ENCODE data around the gene FERMT3.

The FERMT3 gene

DNA sequence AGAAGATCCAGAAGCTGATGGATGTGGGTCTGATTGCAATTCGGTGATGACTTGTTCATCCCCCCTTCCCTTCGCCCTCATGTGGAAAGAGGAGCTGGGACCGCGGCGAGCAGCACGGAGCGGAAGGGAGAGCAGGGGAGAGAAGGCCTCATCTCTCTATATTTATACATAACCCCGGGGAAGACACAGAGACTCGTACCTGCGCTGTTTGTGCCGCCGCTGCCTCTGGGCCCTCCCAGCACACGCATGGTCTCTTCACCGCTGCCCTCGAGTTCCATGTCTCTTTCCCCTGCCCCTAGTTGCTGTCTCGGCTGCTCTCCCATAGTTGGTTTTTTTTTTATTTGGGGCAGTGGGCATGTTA, 2.5 kb upstream of the FERMT3 start:
- no peaks in the 10 kb centered on the region for H3K27me3 Mint-ChIP-seq

DNA sequence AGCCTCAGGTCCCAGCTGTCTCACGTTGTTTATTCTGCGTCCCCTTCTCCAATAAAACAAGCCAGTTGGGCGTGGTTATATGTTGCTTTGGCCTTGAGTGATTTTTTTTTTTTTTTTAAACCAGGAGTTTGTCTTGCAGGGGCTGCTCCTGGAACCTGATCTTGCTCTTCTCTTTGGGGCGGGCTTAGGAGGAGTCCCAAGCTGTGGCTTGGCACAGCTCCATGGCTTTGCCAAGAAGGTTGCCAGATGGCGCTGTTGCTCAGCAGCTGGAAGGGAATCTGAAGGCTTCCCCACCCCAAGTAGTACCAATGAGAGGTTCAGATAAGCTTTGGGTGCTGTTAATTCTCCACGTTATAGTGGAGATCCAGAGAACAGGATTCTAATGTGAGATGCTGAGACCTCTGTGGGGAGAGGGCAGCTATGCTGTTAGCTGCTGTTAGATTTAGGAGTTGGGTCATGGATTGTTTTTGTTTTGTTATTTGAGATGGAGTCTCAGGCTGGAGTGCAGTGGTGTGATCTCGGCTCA, 2.0 kb upstream of the FERMT3 start:
- no peaks in the 10 kb centered on the region for H3K27me3 Mint-ChIP-seq
- H3K4me3 Mint-ChIP-seq = peak overlapping the region; percentile 53
- H3K4me1 Mint-ChIP-seq = peaks cover 46% of the 10 kb centered on the region
- peak; percentile 16 for ATAC-seq
- peak; percentile 75 for DNase-seq
- peak overlapping the region; percentile 96 for H3K27ac Mint-ChIP-seq
- H3K9me3 Mint-ChIP-seq = no peaks in the 10 kb centered on the region
- H3K36me3 Mint-ChIP-seq (ENCODE audit: low read depth) = peaks cover 76% of the 10 kb centered on the region

More for the DNA sequence above, 2.5 kb upstream of the FERMT3 start:
- Mint-ChIP-seq H3K4me3 (no peak overlapping the region), H3K36me3 (ENCODE audit: low read depth) (peaks cover 77% of the 10 kb centered on the region), H3K4me1 (peaks cover 42% of the 10 kb centered on the region), H3K9me3 (no peaks in the 10 kb centered on the region), H3K27ac (peak overlapping the region; percentile 96)
- DNase-seq (no peak), ATAC-seq (no peak)

DNA sequence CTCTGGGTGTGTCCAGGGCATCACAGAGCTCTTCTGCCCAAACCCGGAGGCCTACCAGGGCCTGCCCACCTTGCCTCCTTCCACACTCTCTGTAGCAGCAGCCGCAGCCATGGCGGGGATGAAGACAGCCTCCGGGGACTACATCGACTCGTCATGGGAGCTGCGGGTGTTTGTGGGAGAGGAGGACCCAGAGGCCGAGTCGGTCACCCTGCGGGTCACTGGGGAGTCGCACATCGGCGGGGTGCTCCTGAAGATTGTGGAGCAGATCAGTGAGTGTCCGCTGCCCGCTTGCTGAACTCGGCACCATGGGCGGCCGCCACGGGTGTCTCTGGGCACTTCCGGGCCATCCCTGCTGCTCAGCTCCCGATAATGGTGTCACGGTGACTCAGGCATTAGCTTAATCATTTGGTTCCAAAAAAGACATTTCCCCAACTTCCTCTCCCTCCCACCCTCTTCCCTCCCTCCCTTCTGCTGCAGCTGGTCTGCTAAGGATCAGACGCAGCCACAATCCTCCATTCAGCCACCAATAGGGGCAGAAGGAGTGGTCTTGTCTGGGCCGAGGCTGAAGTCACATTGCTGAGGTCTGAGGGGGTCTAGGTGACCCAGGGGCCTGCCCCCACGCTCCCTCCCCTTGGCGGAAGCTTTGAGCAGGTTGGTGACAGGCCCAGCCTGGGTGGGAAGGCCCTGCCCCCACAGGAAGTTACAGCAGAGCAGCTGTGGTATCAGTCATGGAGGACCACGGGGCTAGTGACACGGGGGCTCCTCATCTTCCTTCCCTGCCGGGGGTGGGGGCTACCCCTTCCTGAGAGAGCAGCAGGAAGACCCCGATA, 950 bp downstream of the FERMT3 start:
- H3K27me3 Mint-ChIP-seq = no peaks in the 10 kb centered on the region
- H3K27ac Mint-ChIP-seq = peak overlapping the region; percentile 96
- peaks cover 53% of the 10 kb centered on the region for H3K4me1 Mint-ChIP-seq
- ATAC-seq (peak; percentile 82), DNase-seq (peak; percentile 86)
- no peaks in the 10 kb centered on the region for H3K9me3 Mint-ChIP-seq
- peak overlapping the region; percentile 93 for H3K4me3 Mint-ChIP-seq
- peaks cover 66% of the 10 kb centered on the region for H3K36me3 Mint-ChIP-seq (ENCODE audit: low read depth)

DNA sequence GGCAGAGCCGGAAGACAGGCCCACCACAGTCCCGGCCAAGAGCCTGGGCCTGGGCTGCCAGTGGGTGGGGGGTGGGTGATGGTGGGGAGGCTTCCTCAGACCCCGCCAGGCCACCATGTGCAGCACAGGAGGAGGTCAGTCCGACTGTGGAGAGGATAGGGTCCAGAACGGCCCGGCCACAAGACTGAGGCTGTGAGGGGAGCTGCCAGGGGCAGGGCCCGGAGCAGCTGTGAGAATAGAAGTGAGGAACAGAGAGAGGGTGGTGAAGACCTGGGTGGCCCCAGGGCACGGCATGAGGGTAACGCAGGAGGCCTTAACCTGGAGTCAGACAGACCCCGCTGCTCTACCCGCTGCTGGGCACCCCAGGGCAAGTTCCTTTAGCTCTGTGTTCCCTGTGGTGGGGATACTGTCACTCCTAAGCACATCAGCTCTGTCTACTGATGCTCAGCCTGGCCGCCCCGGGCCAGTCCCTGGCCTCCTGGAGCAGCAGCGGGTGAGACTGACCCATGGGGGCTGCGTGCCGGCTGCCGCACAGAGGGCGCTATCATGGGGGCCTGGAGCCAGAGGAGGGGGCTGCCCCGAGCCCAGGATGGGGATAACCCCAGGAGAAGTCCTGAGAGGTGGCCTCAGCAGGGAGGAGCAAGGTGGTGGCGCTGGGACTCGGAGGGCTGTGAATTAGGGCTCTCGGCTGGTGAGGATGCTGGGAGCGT, 1.7 kb downstream of the FERMT3 start:
- Mint-ChIP-seq H3K27ac (peak overlapping the region; percentile 96), H3K9me3 (no peaks in the 10 kb centered on the region), H3K4me3 (peak overlapping the region; percentile 93), H3K27me3 (no peaks in the 10 kb centered on the region), H3K4me1 (peaks cover 56% of the 10 kb centered on the region), H3K36me3 (ENCODE audit: low read depth) (peaks cover 66% of the 10 kb centered on the region)
- DNase-seq = no peak
- ATAC-seq = no peak

DNA sequence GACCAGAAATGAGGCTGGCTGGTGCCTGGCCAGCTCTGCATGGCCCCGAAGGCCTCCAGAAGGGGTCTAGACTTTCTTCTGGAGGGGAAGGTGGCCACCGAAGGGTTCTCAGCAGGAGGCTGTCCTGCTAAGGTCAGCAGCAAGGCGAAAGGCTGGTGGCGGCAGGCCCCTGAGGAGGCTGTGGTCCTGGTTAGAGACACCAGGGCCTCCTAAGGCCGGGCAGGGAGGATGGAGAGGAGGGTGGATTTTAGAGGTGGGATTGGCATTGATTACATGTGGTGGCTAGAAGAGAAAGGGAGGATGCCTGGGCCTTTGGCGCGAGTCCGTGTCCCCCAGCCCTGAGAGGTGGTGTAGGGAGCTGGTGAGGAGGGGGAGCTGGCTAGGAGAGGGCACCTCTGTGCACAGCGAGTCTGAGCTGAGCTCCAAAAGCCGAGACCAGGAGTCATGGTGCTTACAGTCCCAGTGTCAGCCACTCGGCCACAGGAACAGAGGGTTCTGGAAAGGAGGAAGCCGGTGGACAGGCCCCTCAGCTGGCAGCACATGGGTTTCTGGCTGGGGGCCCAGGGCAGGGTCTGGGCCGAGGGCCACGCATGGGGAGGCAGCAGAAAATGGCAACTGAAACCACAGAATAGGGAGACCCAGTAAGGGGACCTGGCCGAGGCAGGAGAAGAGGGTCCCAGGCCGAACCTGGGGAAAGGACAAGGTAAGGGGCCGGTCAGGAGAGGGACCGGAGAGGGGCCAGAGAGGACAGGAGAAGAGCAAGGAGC, 2.5 kb downstream of the FERMT3 start:
- no peaks in the 10 kb centered on the region for H3K9me3 Mint-ChIP-seq
- H3K4me1 Mint-ChIP-seq = peaks cover 55% of the 10 kb centered on the region
- peak overlapping the region; percentile 93 for H3K4me3 Mint-ChIP-seq
- H3K27me3 Mint-ChIP-seq = no peaks in the 10 kb centered on the region
- peak overlapping the region; percentile 96 for H3K27ac Mint-ChIP-seq
- no peak for ATAC-seq
- peaks cover 64% of the 10 kb centered on the region for H3K36me3 Mint-ChIP-seq (ENCODE audit: low read depth)
- DNase-seq = no peak

DNA sequence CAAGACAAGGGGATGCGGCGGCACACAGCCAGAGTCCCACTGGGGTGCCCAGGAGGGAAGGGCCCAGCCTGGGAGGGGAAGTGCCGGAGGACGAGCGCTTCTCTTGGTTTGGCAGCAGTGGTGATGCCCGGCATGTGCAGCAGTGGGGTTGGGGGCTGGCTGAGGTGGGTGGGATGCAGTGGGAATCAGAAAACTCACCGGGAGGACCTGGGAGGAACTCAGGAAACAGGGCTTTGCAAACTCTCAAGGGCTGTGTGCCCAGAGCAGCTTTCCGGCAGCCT, 3.0 kb downstream of the FERMT3 start:
- DNase-seq (no peak), ATAC-seq (no peak)
- Mint-ChIP-seq H3K36me3 (ENCODE audit: low read depth) (peaks cover 61% of the 10 kb centered on the region), H3K4me3 (peak overlapping the region; percentile 93), H3K27ac (peak overlapping the region; percentile 96), H3K4me1 (peaks cover 55% of the 10 kb centered on the region), H3K27me3 (no peaks in the 10 kb centered on the region), H3K9me3 (no peaks in the 10 kb centered on the region)

DNA sequence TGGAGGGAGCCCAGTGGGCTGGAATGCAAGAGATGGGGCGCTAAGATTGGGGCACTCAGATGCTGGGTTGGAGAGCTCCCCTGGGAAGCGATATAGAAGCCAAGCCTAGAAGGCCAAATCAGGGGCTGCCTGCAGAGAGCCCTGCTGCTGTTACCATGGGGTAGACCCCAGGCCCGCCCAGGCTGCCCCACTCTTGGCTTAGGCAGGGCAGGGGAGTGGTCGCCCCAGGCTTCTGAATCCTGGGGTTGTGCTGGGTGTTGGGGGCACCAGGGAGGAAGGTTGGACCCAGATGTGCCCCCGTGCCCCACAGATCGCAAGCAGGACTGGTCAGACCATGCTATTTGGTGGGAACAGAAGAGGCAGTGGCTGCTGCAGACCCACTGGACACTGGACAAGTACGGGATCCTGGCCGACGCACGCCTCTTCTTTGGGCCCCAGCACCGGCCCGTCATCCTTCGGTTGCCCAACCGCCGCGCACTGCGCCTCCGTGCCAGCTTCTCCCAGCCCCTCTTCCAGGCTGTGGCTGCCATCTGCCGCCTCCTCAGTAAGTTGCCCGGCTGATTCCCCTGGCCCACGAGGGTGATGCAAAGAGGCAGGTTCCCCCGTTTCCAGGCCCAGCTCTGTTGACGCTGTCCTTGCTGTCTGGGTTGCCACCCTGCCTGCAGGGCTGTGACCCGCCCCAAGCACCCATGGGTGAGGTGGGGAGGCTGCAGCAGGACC, 3.9 kb downstream of the FERMT3 start:
- DNase-seq (no peak), ATAC-seq (no peak)
- no peak overlapping the region for H3K27ac Mint-ChIP-seq
- H3K4me1 Mint-ChIP-seq = peaks cover 56% of the 10 kb centered on the region
- H3K9me3 Mint-ChIP-seq = no peaks in the 10 kb centered on the region
- peaks cover 61% of the 10 kb centered on the region for H3K36me3 Mint-ChIP-seq (ENCODE audit: low read depth)
- no peak overlapping the region for H3K4me3 Mint-ChIP-seq
- no peaks in the 10 kb centered on the region for H3K27me3 Mint-ChIP-seq

DNA sequence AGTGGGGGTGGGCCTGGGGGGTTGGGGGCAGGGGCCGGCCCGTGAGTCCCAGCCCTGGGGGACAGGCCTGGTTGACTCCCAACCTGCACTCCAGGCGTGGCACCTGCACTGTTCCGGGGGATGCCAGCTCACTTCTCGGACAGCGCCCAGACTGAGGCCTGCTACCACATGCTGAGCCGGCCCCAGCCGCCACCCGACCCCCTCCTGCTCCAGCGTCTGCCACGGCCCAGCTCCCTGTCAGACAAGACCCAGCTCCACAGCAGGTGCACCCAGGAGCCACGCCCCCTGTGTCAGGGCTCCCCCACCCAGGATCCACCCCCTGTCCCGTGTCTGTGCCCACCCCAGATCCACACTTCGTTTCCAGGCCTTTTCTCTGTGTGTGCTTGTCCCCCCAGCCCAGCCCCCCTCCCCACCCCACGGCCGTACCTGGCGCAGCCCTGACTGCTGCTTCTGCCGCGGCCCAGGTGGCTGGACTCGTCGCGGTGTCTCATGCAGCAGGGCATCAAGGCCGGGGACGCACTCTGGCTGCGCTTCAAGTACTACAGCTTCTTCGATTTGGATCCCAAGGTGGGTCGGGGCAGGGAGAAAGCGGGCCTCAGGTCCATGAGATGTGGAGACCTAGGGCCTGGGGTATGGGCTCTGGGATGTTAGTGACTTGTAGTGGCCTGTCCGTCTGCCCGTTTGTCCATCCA, 4.8 kb downstream of the FERMT3 start:
- Mint-ChIP-seq H3K27ac (no peak overlapping the region), H3K36me3 (ENCODE audit: low read depth) (peaks cover 57% of the 10 kb centered on the region), H3K4me1 (peaks cover 50% of the 10 kb centered on the region), H3K4me3 (no peak overlapping the region), H3K27me3 (no peaks in the 10 kb centered on the region), H3K9me3 (no peaks in the 10 kb centered on the region)
- ATAC-seq = no peak
- DNase-seq = no peak

DNA sequence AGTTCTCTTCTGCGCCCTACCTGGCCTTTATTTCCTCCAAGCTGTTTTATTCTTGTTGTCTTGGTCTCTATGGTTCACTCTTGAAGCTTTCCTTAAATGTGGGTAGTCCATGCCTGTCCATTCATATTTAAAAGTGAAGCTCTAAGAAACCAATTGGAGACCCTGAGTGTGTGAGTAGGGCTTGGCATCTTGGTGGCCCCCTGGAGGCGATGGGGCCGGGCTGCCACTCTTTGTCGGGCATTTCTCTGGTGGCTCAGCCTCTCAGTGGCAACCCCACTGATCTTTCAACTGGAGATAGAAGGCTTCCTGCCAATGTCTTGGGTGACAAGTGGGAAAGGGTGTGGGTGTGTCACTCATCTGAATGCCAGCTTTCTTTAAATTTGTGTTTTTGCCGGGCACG, 10.4 kb downstream of the FERMT3 start:
- no peaks in the 10 kb centered on the region for H3K27me3 Mint-ChIP-seq
- no peaks in the 10 kb centered on the region for H3K9me3 Mint-ChIP-seq
- H3K36me3 Mint-ChIP-seq (ENCODE audit: low read depth) = peaks cover 52% of the 10 kb centered on the region
- peak; percentile 22 for ATAC-seq
- no peak overlapping the region for H3K27ac Mint-ChIP-seq
- no peak overlapping the region for H3K4me3 Mint-ChIP-seq
- H3K4me1 Mint-ChIP-seq = peaks cover 28% of the 10 kb centered on the region
- no peak for DNase-seq

DNA sequence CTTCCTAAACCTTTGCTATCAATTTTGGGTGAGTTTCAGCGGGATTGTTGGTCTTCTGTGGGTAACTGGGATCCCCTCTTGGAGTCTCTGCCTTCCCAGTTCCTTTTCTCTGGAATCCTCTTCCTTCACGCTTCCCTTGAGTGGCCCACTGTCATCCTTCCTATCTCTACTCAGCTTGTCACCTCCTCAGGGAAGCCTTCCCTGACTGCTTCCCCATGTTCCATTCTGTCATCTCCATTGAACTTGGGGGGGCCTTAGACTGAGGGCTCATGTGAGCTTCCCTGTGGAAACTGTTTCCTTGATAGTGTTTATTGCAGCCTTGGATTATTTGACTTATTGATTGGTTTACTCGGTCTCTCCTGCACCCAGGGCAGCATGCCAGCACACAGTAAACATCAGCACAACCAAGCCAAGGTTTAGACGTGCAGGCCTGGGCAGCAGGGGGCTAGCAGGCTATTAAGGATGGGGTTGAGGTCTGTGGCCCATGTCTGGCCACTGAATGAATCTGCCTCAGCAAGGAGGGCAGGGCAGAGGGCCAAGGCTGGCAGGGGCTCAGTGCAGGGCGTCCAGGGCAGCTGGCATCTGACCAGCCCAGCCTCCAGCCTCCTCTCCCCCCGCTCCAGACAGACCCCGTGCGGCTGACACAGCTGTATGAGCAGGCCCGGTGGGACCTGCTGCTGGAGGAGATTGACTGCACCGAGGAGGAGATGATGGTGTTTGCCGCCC, 12.3 kb downstream of the FERMT3 start:
- no peaks in the 10 kb centered on the region for H3K9me3 Mint-ChIP-seq
- peak overlapping the region; percentile 14 for H3K27ac Mint-ChIP-seq
- DNase-seq (no peak), ATAC-seq (no peak)
- H3K4me1 Mint-ChIP-seq = peaks cover 20% of the 10 kb centered on the region
- H3K36me3 Mint-ChIP-seq (ENCODE audit: low read depth) = peaks cover 38% of the 10 kb centered on the region
- no peaks in the 10 kb centered on the region for H3K27me3 Mint-ChIP-seq
- no peak overlapping the region for H3K4me3 Mint-ChIP-seq

DNA sequence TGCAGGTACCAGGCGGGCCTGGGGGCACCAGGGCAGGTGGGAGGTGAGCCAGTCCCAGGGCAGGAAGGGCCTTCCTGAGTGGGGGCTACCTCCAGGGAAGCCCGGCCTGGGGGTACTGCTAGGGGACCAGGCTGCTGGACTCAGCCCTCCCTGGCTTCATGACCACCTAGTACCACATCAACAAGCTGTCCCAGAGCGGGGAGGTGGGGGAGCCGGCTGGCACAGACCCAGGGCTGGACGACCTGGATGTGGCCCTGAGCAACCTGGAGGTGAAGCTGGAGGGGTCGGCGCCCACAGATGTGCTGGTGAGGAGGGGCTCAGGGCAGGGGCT, 12.8 kb downstream of the FERMT3 start:
- Mint-ChIP-seq H3K4me3 (no peak overlapping the region), H3K27ac (no peak overlapping the region), H3K4me1 (peaks cover 19% of the 10 kb centered on the region), H3K36me3 (ENCODE audit: low read depth) (peaks cover 34% of the 10 kb centered on the region), H3K9me3 (no peaks in the 10 kb centered on the region), H3K27me3 (no peaks in the 10 kb centered on the region)
- no peak for DNase-seq
- no peak for ATAC-seq

DNA sequence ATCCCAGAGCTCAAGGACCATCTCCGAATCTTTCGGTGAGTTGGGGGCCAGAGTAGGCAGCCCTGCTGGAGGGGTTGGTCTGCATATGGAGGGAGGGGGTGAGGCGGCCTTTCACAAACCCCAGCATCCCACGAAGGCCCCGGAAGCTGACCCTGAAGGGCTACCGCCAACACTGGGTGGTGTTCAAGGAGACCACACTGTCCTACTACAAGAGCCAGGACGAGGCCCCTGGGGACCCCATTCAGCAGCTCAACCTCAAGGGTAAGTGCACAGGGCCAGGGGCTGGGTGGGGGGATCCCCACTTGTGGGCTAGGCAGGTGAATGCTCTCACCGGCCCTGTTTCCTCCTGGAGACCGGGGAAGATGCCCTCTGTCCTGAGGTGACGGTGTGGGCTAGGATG, 13.2 kb downstream of the FERMT3 start:
- Mint-ChIP-seq H3K27ac (no peak overlapping the region), H3K27me3 (no peaks in the 10 kb centered on the region), H3K4me3 (no peak overlapping the region), H3K36me3 (ENCODE audit: low read depth) (peaks cover 34% of the 10 kb centered on the region), H3K9me3 (no peaks in the 10 kb centered on the region), H3K4me1 (peaks cover 15% of the 10 kb centered on the region)
- no peak for ATAC-seq
- DNase-seq = no peak

DNA sequence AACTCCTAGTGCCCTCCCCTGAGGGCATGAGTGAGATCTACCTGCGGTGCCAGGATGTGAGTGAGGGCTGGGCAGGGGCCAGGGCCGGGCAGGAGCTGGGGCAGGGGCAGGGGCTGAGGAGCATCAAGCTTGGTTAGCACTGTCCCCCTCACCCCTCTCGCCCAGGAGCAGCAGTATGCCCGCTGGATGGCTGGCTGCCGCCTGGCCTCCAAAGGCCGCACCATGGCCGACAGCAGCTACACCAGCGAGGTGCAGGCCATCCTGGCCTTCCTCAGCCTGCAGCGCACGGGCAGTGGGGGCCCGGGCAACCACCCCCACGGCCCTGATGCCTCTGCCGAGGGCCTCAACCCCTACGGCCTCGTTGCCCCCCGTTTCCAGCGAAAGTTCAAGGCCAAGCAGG, 13.8 kb downstream of the FERMT3 start:
- Mint-ChIP-seq H3K27me3 (no peaks in the 10 kb centered on the region), H3K27ac (no peak overlapping the region), H3K36me3 (ENCODE audit: low read depth) (peaks cover 28% of the 10 kb centered on the region)

More for the DNA sequence above, 13.8 kb downstream of the FERMT3 start:
- Mint-ChIP-seq H3K4me1 (peaks cover 15% of the 10 kb centered on the region), H3K4me3 (no peak overlapping the region), H3K9me3 (no peaks in the 10 kb centered on the region)
- ATAC-seq (no peak), DNase-seq (no peak)

All from activated naive CD8-positive, alpha-beta T cell treated with anti-CD3 and anti-CD28 coated beads, Interleukin-2, amount 50 U/mL, for 24 hours (primary cell).